SK-N-MC (cell line): Measurements from ENCODE around the gene KEAP1.

Experiments used
- EZH2 ChIP-seq: fragments of 200-600 bp; sonication (generic); IDR thresholded peaks from one replicate; pipeline ENCODE4 v1.6.1; 2017; ENCODE audit warnings: antibody characterized with exemption
- FOXP2 ChIP-seq: optimal IDR thresholded peaks from 2 replicates; pipeline ENCODE3; 2011; ENCODE audit warnings: mild to moderate bottlenecking, moderate library complexity; ENCODE audit not compliant: insufficient read depth; ENCODE audit errors: extremely low read length, control extremely low read depth
- POLR2AphosphoS5 ChIP-seq: IDR thresholded peaks from 2 replicates; pipeline ENCODE4 v1.6.1; 2012; ENCODE audit warnings: mild to moderate bottlenecking, low read depth, low read length, borderline replicate concordance

DNA sequence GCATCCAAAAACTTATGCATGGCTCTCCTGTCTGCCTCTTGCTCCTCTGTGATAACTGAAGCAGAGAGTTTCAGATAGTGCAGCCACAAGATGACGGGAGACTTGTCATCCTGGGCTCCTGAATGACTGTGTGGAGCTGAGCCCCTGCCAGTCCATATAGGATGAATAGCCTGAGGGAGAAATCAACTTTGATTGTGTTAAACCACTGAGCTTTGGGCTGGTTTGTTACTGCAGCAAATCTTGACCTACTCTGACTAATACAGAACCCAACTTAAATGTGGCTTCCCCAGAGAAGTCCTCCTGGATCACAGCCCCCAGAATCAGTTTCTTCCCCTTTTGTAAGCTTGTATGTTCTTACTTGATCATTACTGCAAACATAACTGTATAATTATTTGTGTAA, 29.3 kb upstream of the KEAP1 start:
- no peak for TF ChIP-seq POLR2AphosphoS5
- TF ChIP-seq EZH2: no peak
- no peak for TF ChIP-seq FOXP2
